Sigmoid colon (tissue), 3 donors: Measurements from ENCODE around the gene KIF6.

Experiments
- CTCF ChIP-seq, 4 experiments: fragments of 450-650 bp in 3 of 4; fragments of 200-600 bp in 1 of 4; IDR thresholded peaks; one replicate each; pipeline ENCODE4 v1.5.1; 2016 to 2019; ENCODE audit warnings: antibody characterized with exemption in 4 of 4, mild to moderate bottlenecking in 3 of 4, moderate library complexity in 2 of 4
- POLR2A ChIP-seq, 2 donors: fragments of 450-650 bp; IDR thresholded peaks; one replicate each; pipeline ENCODE4 v1.6.1; 2016; ENCODE audit warnings: antibody characterized with exemption in 2 of 2, mild to moderate bottlenecking in 2 of 2, moderate library complexity in 2 of 2

DNA sequence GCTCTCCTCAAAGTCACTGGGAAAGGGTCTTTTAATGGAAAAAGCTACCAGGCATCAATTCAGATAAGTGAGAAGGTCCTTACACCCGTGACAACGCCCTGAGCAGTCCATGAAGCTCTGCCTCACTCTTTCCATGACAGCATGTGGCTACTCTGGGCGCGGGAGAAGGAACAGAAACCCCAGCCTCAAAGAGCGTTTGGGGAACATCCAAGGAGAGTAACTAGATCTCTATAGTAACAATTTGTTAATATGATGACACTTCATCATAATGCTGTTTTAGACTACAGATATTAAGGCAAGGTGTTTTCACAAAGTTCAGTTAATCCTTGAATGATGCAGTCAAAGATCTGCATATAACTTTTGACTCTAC lies 55.2 kb downstream of the KIF6 start:
- TF ChIP-seq CTCF (IDR thresholded peaks at IDR 0.05): no peak
- no peak for TF ChIP-seq POLR2A (IDR thresholded peaks at IDR 0.05)
